Measurements from ENCODE around the gene LIPC. TPM values are rescaled to one million over a fixed set of nuclear protein-coding genes. Genes with fewer than 3 reads are reported as not detected.

The LIPC gene
- polyA plus RNA-seq, 3 donors, result 0.37 TPM; not detected in 2

DNA sequence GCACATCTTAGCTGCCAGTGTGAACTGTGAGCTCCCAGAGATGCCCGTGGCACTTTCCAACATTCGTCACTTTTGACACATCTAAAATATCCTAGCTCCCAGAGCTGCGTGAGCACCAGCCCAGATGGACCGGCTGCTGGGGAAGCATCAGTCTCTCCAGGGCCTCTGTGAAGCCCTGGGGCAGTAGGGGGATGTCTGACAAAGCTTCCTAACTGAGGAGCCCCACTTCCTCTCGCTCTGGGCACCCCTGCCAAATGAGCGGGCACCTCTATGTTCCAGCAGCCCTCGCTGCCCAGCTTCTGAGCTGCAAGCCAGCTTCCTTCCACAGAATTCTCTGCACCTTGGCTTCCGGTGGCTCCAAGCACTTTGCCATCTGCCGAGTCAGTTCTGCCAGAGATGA is 91.1 kb downstream of the LIPC start:
- DNase-seq, result peak in 1 of 3 donors; percentile 17
- TF ChIP-seq, protein P1, sequence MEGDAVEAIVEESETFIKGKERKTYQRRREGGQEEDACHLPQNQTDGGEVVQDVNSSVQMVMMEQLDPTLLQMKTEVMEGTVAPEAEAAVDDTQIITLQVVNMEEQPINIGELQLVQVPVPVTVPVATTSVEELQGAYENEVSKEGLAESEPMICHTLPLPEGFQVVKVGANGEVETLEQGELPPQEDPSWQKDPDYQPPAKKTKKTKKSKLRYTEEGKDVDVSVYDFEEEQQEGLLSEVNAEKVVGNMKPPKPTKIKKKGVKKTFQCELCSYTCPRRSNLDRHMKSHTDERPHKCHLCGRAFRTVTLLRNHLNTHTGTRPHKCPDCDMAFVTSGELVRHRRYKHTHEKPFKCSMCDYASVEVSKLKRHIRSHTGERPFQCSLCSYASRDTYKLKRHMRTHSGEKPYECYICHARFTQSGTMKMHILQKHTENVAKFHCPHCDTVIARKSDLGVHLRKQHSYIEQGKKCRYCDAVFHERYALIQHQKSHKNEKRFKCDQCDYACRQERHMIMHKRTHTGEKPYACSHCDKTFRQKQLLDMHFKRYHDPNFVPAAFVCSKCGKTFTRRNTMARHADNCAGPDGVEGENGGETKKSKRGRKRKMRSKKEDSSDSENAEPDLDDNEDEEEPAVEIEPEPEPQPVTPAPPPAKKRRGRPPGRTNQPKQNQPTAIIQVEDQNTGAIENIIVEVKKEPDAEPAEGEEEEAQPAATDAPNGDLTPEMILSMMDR (IDR thresholded peaks at IDR 0.05), result no peak
- Mint-ChIP-seq H3K9me3 (peaks cover 0 to 3% (median 0%) of the 10 kb centered on the region in 7 donors), H3K4me3 (no peak overlapping the region), H3K4me1 (peaks cover 96% of the 10 kb centered on the region), H3K27me3 (ENCODE audit: low read depth in 3 of 3) (peaks cover 0 to 3% (median 0%) of the 10 kb centered on the region in 3 donors), H3K27ac (peak overlapping the region; percentile 94 to 98 (median 96)), H3K36me3 (peaks cover 0 to 4% of the 10 kb centered on the region in 2 donors)
- no peaks in the 10 kb centered on the region for H3K27me3 ChIP-seq (ENCODE audit: control insufficient read depth in 2 of 2, insufficient read depth in 2 of 2, low read length in 2 of 2)
- H3K9ac ChIP-seq (ENCODE audit: insufficient read depth, low read length, poor library complexity, severe bottlenecking), result peak overlapping the region; percentile 50
- intact Hi-C loops (cut with micrococcal nuclease), result loop anchor here (5.0 to 10.0 kb wide), 4 partner anchors 66 to 278 kb away; partner anchors contain the start of gene ADAM10 (in 1 of the 2)
- peak overlapping the region; percentile 12 for H2AFZ ChIP-seq (ENCODE audit: insufficient read depth, low read depth, low read length, poor library complexity, severe bottlenecking)
- WGBS (ENCODE audit: insufficient coverage), result 100% methylated on average over 2 of the region's 9 CpGs
- H3K4me1 ChIP-seq (ENCODE audit: control insufficient read depth in 1 of 2, insufficient read depth in 2 of 2, low read length in 2 of 2), result peaks cover 98 to 99% of the 10 kb centered on the region in 2 donors
- H3K4me2 ChIP-seq (replicated peaks; ENCODE audit: extremely low read depth, low read length, poor library complexity, severe bottlenecking), result no peak overlapping the region
- no peaks in the 10 kb centered on the region for H4K20me1 ChIP-seq (ENCODE audit: insufficient read depth, low read length)
- H3K4me3 ChIP-seq (replicated peaks in 1 of 3; ENCODE audit: low read depth in 2 of 3, low read length in 3 of 3), result no peak overlapping the region
- H3K9me3 ChIP-seq (replicated peaks in 1 of 2; ENCODE audit: control insufficient read depth in 1 of 2, insufficient read depth in 1 of 2, low read length in 2 of 2), result no peaks in the 10 kb centered on the region
- no peaks in the 10 kb centered on the region for H3K79me2 ChIP-seq (ENCODE audit: insufficient read depth, low read length)
- peak overlapping the region; percentile 95 to 99 for H3K27ac ChIP-seq (ENCODE audit: low read depth in 1 of 2, low read length in 2 of 2)
- no peaks in the 10 kb centered on the region for H3K36me3 ChIP-seq (replicated peaks in 1 of 2; ENCODE audit: control insufficient read depth in 1 of 2, insufficient read depth in 2 of 2, low read length in 2 of 2)

DNA sequence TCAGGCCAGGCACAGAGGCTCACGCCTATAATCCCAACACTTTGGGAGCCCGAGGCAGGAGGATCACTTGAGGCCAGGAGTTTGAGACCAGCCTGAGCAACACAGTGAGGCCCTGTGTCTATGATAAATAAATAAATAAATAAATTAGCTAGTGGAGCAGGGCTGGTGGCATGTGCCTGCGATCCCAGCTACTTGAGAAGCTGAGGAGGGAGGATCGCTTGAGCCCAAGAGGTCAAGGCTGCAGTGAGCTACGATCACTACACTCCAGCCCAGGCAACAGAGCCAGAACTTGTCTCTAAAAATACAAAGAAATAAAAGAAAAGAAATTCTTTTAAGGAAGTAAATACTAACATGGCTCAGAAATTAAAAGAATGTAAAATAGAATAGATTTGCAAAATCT is 91.8 kb downstream of the LIPC start:
- Histone ChIP-seq H3K9me3 (replicated peaks in 1 of 2; ENCODE audit: control insufficient read depth in 1 of 2, insufficient read depth in 1 of 2, low read length in 2 of 2) (no peaks in the 10 kb centered on the region), H3K36me3 (replicated peaks in 1 of 2; ENCODE audit: control insufficient read depth in 1 of 2, insufficient read depth in 2 of 2, low read length in 2 of 2) (no peaks in the 10 kb centered on the region), H4K20me1 (ENCODE audit: insufficient read depth, low read length) (no peaks in the 10 kb centered on the region), H3K9ac (ENCODE audit: insufficient read depth, low read length, poor library complexity, severe bottlenecking) (no peak overlapping the region), H2AFZ (ENCODE audit: insufficient read depth, low read depth, low read length, poor library complexity, severe bottlenecking) (no peak overlapping the region), H3K4me3 (replicated peaks in 1 of 3; ENCODE audit: low read depth in 2 of 3, low read length in 3 of 3) (no peak overlapping the region), H3K27me3 (ENCODE audit: control insufficient read depth in 2 of 2, insufficient read depth in 2 of 2, low read length in 2 of 2) (no peaks in the 10 kb centered on the region), H3K79me2 (ENCODE audit: insufficient read depth, low read length) (no peaks in the 10 kb centered on the region), H3K4me2 (replicated peaks; ENCODE audit: extremely low read depth, low read length, poor library complexity, severe bottlenecking) (peak overlapping the region; percentile 37), H3K27ac (ENCODE audit: low read depth in 1 of 2, low read length in 2 of 2) (peak overlapping the region; percentile 34 to 99), H3K4me1 (ENCODE audit: control insufficient read depth in 1 of 2, insufficient read depth in 2 of 2, low read length in 2 of 2) (peaks cover 91 to 93% of the 10 kb centered on the region in 2 donors)
- Mint-ChIP-seq H3K27ac (peak overlapping the region; percentile 90 to 98 (median 94)), H3K27me3 (ENCODE audit: low read depth in 3 of 3) (peaks cover 0 to 3% (median 0%) of the 10 kb centered on the region in 3 donors), H3K36me3 (peaks cover 0 to 4% of the 10 kb centered on the region in 2 donors), H3K9me3 (peaks cover 0 to 3% (median 0%) of the 10 kb centered on the region in 7 donors), H3K4me1 (peaks cover 89% of the 10 kb centered on the region), H3K4me3 (no peak overlapping the region)
- WGBS (ENCODE audit: insufficient coverage), result no CpG with 5 or more reads among the region's 5 CpGs
- TF ChIP-seq, protein P1 (IDR thresholded peaks at IDR 0.05), result no peak
- no peak for DNase-seq
- intact Hi-C loops (cut with micrococcal nuclease), result loop anchor here (5.0 to 10.0 kb wide), 4 partner anchors 66 to 279 kb away; partner anchors contain the start of gene ADAM10 (in 1 of the 2)

Measured in CD14-positive monocyte (primary cell).